ENCODE results near the gene SCNN1G.
A peak's percentile ranks its signal among the peaks of the same experiment; 100 is the strongest.

The SCNN1G gene

DNA sequence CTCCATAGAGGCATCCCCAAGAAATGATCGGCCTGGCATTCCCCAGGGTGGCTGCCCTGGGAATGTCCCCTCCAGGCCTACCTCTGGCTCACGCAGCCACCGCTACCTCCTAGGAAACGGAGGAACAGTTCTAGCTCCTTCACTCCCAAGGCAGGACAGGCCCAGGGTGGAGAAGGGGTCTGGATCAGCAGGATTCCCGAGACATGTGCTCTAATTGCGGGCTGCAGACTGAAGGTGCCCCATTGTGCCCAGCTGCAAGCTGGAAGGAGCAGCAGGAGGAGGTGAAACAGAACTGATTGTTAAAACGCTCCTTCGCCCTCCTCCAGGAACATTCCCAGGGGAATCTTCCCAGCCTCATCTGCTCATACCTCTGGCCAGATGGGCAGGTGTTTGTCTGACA lies 40.8 kb downstream of the SCNN1G start:
- TF ChIP-seq, protein P1, sequence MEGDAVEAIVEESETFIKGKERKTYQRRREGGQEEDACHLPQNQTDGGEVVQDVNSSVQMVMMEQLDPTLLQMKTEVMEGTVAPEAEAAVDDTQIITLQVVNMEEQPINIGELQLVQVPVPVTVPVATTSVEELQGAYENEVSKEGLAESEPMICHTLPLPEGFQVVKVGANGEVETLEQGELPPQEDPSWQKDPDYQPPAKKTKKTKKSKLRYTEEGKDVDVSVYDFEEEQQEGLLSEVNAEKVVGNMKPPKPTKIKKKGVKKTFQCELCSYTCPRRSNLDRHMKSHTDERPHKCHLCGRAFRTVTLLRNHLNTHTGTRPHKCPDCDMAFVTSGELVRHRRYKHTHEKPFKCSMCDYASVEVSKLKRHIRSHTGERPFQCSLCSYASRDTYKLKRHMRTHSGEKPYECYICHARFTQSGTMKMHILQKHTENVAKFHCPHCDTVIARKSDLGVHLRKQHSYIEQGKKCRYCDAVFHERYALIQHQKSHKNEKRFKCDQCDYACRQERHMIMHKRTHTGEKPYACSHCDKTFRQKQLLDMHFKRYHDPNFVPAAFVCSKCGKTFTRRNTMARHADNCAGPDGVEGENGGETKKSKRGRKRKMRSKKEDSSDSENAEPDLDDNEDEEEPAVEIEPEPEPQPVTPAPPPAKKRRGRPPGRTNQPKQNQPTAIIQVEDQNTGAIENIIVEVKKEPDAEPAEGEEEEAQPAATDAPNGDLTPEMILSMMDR (IDR thresholded peaks at IDR 0.05; ENCODE audit: insufficient read depth, low read depth, low read length, missing control alignments), result no peak
- no peak overlapping the region for H3K4me3 ChIP-seq (ENCODE audit: low read length)
- no peak for DNase-seq (ENCODE audit: low read depth)

DNA sequence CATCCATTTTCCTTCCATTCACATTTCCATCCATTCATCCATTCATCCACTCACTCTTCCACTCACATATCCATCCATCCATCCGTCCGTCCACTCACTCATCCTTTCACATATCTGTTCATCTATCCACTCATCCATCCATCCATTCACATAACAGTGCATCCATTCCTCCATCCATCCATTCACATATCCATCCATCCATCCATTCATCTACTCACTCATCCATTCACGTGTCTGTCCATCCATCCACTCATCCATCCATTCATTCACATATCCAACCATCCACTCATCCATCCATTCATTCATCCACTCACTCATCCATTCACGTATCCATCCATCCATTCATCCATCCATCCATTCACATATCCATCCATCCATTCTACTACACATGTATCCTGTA lies 42.6 kb downstream of the SCNN1G start:
- no peak overlapping the region for H3K4me3 ChIP-seq (ENCODE audit: low read length)
- no peak for DNase-seq (ENCODE audit: low read depth)
- TF ChIP-seq, protein P1 (IDR thresholded peaks at IDR 0.05; ENCODE audit: insufficient read depth, low read depth, low read length, missing control alignments), result no peak

DNA sequence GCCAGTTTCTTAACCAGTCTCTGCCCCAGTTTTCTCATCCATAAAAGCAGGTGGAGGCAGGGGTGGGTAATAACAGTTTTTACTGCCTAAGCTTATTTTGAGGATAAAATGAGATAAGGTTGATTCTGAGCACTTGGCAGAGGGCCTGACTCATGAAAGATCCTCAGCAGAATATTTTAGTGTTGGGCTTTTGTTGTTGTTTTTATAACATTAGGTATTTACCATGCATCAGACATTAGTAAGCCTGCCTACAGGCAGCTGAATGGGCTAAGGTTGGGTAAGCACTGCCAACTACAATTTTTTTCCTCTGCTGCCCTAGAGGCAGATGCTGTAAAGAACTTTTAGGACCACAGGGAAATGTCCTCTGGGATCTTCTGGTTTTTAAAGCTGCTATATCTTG lies 43.1 kb downstream of the SCNN1G start:
- H3K4me3 ChIP-seq (ENCODE audit: low read length), result no peak overlapping the region
- TF ChIP-seq, protein P1 (IDR thresholded peaks at IDR 0.05; ENCODE audit: insufficient read depth, low read depth, low read length, missing control alignments), result no peak
- peak; percentile 55 for DNase-seq (ENCODE audit: low read depth)

DNA sequence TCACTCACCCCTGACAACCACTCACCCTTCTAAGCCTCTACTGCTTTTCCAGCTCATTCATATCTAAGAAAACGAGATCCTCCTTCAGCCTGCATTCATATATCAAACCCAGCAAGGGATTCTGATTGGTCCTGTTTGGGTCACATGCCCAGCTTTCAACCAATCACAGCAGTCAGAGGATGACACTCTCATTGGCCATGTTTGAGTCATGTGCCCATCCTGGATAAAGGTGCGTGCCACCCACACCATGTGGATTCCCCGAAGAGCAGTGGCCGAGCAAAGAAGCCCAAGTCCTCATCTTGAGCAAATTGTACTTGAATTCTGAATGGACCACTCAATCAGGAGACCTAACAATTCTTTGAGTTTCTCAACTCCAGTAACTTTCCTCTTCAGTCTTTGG lies 45.0 kb downstream of the SCNN1G start:
- DNase-seq (ENCODE audit: low read depth), result no peak
- H3K4me3 ChIP-seq (ENCODE audit: low read length), result no peak overlapping the region
- TF ChIP-seq, protein P1 (IDR thresholded peaks at IDR 0.05; ENCODE audit: insufficient read depth, low read depth, low read length, missing control alignments), result no peak

DNA sequence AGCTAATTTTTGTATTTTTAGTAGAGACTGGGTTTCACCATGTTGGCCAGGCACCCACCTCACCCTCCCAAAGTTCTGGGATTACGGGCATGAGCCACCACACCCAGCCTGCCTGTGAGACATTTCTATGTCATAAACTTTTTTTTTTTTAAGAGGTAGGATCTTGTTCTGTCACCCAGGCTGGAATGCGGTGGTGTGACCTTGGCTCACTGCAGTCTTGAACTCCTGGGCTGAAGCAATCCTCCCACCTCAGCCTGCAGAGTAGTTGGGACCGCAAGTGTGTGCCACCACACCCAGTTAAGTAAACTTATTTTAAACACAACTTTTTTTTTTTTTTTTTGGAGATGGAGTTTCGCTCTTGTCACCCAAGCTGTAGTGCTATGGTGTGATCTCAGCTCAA lies 47.2 kb downstream of the SCNN1G start:
- TF ChIP-seq, protein P1 (IDR thresholded peaks at IDR 0.05; ENCODE audit: insufficient read depth, low read depth, low read length, missing control alignments), result no peak
- DNase-seq (ENCODE audit: low read depth), result peak; percentile 17
- no peak overlapping the region for H3K4me3 ChIP-seq (ENCODE audit: low read length)

DNA sequence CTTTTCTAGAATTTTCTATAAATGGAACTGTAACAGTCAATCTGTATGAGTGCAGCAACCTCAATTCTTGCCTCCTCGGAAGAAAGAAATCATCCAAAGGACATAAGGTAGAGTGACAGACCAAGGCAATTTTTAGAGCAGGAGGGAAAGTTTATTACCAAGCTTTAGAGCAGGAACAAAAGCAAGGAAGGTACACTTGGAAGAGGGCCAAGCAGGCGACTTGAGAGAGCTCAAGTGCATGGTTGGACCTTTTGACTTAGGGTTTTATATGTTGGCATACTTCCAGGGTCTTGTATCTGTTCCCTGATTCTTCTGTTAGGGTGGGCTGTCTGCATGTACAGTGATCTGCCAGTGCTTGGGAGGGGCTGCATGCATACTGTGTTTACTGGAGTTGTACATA lies 50.3 kb downstream of the SCNN1G start:
- H3K4me3 ChIP-seq (ENCODE audit: low read length), result no peak overlapping the region
- no peak for DNase-seq (ENCODE audit: low read depth)
- TF ChIP-seq, protein P1 (IDR thresholded peaks at IDR 0.05; ENCODE audit: insufficient read depth, low read depth, low read length, missing control alignments), result no peak

DNA sequence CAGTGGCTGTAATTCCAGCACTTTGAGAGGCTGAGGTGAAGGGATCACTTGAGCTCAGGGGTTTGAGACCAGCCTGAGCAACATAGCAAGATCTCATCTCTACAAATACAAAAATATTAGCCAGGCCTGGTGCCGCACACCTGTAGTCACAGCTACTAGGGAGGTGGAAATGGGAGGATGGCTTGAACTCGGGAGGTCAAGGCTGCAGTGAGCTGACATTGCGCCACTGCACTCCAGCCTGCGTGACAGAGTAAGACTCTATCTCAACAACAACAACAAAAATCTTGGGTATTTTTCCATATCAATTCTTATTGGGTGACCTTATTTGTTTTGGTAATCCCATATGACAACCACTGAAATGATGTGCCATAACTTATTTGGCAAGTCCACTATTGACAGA lies 52.6 kb downstream of the SCNN1G start:
- TF ChIP-seq, protein P1 (IDR thresholded peaks at IDR 0.05; ENCODE audit: insufficient read depth, low read depth, low read length, missing control alignments), result no peak
- DNase-seq (ENCODE audit: low read depth), result no peak
- no peak overlapping the region for H3K4me3 ChIP-seq (ENCODE audit: low read length)

Data from epithelial cell of esophagus (primary cell).